HG03139 (cell line): ENCODE data around the gene PHOX2A.

Experiments
- ATAC-seq: cut with Tn5 transposase; IDR thresholded peaks from one replicate; pipeline ENCODE4 v1.9.1; 2021; ENCODE audit not compliant: unreplicated experiment

Gene PHOX2A

DNA sequence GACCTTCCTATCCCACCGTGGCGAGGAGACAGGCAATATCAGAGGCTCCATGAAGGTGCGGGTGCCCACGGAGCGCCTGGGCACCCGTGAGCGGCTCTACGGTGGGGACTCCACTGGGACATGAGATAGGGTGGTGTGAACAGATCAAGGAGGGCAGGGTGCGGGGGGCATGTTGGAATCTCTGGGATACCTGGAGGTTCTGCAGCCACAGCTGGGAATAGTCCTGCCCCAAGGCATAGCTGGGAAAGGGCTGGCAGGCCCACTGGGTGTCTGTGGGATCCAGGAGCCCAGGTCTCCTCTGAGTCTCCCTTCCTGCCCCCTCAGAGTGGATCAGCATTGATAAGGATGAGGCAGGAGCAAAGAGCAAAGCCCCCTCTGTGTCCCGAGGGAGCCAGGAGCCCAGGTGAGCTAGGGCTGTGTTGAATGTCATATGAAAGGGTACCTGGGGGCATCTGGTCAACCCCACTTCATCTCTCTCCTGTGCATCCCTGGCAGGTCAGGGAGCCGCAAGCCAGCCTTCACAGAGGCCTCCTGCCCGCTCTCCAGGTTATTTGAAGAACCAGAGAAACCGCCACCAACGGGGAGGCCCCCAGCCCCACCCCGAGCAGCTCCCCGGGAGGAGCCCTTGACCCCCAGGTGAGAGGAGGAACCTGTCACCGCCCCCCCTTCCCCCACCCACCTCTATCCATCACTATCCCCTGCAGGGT is 8.5 kb downstream of the PHOX2A start:
- no peak for ATAC-seq

- ATAC-seq, result no peak
Measured at GRCh38 chr11:72234920-72235319, 9.1 kb downstream of the PHOX2A start.

GRCh38 chr11:72234514-72234830 is 9.5 kb downstream of the PHOX2A start:
- ATAC-seq, result no peak

- ATAC-seq, result no peak
Measured at GRCh38 chr11:72233773-72234513, 10.0 kb downstream of the PHOX2A start.

DNA sequence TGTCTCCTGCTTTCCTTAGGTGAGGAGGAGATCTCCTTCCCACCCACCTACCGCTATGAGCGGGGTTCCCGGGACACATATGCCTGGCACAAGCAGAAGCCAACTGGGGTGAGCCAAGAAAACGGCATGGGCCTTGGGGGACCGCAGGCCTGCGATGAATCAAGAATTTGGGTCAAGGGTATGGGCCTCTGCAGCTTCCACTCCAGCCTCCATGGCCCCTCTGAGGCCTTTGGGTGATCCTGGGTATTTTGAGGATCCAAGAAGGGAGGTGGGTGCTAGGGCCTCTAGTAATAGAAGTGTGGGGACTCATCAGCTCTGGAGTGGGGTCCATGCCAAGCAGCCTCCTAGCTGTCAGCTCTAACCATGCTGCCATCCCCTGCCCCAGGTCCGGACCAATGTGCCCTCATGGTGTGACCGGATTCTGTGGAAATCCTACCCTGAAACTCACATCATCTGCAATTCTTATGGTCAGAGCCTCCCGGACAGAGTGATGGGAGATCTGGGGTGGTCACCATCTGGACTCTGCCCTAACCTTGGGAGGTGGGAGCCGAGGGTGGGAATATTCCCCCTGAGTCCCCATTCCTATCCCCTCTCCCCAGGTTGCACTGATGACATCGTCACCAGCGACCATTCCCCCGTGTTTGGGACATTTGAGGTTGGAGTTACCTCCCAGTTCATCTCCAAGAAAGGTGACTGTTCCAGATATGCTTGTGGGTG is 10.8 kb downstream of the PHOX2A start:
- no peak for ATAC-seq

DNA sequence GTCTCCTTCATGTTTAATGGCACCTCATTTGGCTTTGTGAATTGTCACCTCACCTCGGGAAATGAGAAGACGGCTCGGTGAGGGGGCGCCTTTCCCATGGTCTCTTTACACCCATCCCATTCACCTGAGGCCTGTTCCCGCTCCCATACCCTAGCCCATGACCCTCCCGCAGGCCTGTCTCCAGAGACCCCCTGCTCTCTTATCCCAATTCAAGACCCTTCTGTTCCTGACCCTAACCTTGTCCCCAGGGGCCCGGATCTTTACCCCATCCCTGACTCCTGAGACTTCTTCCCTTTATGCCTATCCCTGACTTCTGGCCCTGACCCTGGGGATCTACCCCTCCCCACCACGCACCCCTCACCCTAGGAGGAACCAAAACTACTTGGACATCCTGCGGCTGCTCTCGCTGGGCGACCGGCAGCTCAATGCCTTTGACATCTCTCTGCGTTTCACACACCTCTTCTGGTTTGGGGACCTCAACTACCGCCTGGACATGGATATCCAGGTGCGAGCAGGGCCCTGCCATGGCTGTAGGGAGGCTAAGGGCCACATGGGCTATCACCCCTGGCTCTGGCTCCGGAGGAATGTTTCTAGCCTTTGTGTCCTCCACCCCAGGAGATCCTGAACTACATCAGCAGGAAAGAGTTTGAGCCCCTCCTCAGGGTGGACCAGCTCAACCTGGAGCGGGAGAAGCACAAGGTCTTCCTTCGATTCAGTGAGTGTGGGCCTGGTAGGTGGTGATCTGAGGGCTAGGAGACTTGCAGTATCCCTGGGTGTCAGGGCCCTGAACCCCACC is 11.5 kb downstream of the PHOX2A start:
- ATAC-seq, result no peak

DNA sequence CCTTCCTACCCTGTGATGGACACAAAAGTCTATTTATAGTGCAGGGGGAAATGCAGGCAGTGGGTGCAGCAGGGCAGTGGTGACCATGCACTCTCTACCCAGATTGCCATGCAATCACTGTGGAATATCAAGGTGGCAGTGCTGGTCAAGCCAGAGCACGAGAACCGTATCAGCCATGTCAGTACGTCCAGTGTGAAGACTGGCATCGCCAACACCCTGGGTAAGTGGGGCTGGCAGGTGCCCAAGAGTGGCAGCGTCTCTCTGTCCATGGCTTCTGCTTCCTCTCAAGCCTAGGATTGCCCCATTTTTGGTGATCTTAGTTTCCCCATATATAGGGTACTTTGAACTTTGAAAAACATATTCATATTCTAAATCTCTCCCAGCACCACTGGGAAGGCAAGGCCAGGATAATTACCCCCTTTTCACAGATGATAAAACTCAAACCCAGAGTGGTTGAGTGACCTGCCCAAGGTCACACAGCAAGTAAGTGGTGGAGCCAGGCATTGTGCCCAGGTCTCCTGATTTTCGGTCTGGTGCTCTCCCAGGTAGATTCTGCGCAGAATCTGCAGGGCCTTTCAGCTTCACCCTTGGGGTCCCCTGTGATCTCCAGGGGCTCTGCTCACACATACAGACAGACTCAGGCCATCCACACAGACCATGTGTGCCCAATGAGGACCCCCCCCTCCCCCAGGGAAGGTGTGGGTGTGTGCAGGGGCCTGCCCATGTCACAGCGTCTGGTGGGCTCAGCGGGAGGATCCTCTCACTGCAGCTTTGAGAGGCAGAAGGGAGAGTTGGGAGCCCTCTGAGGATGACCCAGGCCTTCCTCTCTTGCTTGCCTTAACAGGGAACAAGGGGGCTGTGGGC is 12.3 kb downstream of the PHOX2A start:
- ATAC-seq, result no peak

DNA sequence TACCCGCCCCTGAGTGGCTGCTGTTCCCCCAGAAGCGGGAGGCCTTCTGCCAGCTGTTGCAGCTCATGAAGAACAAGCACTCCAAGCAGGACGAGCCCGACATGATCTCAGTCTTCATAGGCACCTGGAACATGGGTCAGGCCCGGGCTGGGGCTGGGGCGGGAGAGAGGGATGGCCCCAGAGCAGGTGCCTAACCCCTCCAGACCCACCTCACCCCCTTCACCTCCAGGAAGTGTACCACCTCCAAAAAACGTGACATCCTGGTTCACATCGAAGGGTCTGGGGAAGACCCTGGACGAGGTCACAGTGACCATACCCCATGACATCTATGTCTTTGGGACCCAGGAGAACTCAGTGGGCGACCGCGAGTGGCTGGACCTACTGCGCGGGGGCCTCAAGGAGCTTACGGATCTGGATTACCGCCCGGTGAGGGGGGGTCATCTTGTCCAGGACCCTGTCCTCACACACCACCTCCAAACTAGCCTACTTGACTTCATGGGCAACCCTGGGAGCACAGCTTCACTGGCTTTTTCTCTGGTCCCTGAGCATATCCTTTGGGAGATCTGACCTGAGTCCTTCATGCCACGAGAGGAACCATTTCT is 13.1 kb downstream of the PHOX2A start:
- no peak for ATAC-seq

DNA sequence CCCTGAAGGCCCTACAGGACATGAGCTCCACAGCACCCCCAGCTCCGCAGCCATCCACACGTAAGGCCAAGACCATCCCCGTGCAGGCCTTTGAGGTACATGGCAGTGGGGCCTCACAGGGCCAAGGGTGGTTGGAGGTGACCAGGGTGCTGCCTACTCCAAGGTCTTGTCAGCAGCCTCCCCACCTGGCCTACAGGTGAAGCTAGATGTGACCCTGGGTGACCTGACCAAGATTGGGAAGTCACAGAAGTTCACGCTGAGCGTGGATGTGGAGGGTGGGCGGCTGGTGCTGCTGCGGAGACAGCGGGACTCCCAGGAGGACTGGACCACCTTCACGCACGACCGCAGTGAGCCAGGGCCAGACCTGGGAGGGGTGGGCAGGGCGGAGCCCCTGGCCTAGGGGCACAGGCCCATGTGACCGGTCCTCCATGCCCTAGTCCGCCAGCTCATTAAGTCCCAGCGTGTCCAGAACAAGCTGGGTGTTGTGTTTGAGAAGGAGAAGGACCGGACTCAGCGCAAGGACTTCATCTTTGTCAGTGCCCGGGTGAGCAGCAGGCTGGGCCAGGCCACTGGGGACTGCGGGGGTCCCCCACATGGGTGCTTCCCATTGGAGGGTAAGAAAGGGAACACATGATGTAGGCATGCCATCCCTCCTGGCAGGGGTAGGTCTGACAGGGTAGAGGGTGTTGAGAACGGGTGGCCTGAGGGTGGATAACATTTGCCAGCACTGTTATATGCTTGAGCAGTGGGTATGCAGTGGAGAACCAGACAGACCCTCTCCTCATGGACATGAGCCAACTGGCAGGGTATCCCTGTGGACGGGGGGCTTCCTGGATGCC is 13.8 kb downstream of the PHOX2A start:
- no peak for ATAC-seq

DNA sequence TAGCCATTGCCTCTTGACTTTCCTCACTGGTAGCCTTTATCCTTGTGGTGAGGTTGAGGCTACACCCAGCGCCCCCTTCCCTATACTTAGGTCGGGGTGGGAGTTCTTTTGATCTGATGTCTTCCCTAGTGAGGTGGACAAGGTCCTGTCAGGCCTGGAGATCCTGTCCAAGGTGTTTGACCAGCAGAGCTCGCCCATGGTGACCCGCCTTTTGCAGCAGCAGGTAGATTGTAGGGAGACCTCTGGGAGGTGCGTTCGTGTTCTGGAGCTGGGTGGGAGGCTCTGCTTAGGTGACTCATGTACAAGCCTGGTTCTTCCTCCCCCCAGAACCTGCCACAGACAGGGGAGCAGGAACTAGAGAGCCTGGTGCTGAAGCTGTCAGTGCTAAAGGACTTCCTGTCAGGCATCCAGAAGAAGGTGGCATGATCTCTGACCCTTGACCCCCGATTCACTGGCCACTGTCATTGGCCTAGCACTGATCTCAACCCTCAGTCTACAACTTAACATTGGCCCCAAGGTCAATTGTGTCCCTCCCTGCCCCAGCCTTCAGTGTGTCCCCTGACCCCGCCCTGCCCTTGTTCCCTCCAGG is 14.5 kb downstream of the PHOX2A start:
- no peak for ATAC-seq

DNA sequence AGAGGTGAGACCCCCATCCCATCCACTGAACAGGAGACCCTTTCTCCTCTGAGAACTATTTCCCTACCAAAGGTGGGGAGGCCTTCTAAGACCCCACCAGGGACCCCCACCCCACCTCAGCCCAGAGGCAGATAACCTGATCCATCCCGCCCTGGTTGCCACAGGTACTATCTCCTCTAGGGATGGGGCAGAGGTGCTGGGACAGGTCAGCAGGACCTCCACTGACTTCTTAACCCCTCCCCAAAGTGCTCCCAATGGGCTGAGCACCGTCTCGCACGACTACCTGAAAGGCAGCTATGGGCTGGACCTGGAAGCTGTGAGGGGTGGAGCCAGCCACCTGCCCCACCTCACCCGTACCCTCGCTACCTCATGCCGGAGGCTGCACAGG is 15.1 kb downstream of the PHOX2A start:
- no peak for ATAC-seq

- no peak for ATAC-seq
Measured at GRCh38 chr11:72228229-72228843, 15.6 kb downstream of the PHOX2A start.

GRCh38 chr11:72227316-72228228 is 16.4 kb downstream of the PHOX2A start:
- ATAC-seq, result no peak

GRCh38 chr11:72226701-72227100 is 17.3 kb downstream of the PHOX2A start:
- ATAC-seq, result no peak

DNA sequence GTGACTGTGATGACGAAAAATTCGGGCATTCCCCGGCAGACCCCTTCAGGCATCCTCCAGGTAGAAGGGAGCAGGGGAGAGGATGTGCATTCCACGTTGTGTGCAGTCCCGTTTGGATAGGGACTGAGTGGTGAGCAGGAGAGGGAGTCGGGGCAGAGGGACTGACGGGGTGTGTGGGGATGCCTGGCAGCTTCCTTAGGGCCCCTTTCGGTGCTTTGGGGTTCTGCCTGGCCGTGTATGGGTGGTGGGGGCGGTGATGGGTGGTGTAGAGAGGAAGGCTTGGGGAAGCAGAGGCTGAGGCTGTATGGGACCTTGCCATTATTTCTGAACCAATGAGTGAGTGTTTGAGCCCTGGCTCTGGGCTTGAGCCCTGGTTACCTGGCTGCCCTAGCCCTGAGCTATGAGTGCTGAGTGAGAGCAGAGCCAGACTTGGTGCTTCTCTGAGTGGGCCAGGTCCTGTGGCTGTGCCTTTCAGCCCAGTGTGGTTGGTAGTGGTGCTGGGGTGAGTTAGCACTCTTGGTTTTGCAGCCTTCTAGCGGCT is 18.5 kb downstream of the PHOX2A start:
- no peak for ATAC-seq

DNA sequence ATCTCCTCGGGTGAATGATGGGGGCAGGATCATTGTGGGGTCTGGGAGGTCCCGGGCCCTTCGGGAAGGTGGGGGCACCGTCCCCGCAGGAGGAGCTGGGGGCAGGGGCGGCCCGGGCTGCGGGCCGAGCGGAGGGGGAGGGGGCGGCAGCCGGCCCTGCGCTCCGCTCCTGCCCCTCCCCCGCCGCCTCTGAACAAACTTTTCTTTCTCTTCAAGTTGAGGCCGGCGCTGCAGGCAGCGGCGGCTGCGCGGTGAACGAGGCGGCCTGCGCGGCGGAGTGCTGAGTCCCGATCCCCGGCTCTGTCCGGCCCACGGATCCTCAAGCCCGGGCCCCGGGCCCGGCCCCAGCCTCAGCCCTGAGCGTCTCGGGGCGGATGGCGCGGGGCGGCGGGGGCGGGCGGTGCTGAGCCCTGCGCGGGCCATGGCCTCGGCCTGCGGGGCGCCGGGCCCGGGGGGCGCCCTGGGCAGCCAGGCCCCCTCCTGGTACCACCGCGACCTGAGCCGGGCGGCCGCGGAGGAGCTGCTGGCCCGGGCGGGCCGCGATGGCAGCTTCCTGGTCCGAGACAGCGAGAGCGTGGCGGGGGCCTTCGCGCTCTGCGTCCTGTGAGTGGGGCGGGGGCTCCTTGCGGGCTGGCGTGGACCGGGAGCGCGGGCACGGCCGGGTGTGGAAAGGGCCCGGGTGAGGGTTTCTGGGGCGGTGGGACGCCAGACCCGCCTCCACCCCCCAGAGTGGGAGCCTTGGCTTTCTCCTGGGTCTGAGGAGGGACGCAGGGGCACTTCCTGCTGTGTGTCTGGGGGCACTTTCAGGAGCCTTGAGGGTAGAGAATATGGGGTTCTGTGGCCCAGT is 19.2 kb downstream of the PHOX2A start, which contains the start of gene INPPL1:
TSS of gene INPPL1 (plus strand) at position 204 of the 847 bp plus-strand sequence. CDS start at position 422, 218 bp downstream.
- no peak for ATAC-seq
